Measurements from ENCODE around the gene CAMK2G.

The CAMK2G gene

DNA sequence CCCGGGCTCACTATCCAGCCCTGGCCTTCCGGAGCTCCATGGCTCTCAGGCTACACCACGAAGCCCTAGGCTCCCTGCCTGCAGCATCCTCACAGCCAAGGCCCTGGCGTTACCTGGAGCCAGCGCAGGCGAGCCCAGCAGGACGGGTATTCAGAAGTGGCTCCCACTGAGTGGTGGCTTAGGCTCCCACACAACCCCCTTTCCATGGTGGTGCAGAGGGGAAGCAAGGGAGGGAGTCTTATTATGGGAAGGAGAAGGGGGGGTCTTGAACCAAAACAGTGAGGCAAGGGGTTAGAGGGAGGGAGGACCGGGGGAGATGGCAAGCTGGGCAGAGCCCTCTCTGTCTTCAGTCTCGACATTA is 33.3 kb downstream of the CAMK2G start:
- ATAC-seq = no peak
- TF ChIP-seq PPARA (CRISPR knock-in tag; IDR thresholded peaks at IDR 0.05; ENCODE audit: borderline replicate concordance) (no peak), ZNF70 (CRISPR knock-in tag; IDR thresholded peaks at IDR 0.05) (no peak), RARB (CRISPR knock-in tag; IDR thresholded peaks at IDR 0.05) (no peak), ZFP30 (CRISPR knock-in tag; IDR thresholded peaks at IDR 0.05) (no peak), ZFP3 (CRISPR knock-in tag; IDR thresholded peaks at IDR 0.05) (no peak), CSDC2 (CRISPR knock-in tag; IDR thresholded peaks at IDR 0.05) (no peak), ARNTL (CRISPR knock-in tag; IDR thresholded peaks at IDR 0.05; ENCODE audit: borderline replicate concordance, low read depth) (no peak)
- TF ChIP-seq, protein P1, sequence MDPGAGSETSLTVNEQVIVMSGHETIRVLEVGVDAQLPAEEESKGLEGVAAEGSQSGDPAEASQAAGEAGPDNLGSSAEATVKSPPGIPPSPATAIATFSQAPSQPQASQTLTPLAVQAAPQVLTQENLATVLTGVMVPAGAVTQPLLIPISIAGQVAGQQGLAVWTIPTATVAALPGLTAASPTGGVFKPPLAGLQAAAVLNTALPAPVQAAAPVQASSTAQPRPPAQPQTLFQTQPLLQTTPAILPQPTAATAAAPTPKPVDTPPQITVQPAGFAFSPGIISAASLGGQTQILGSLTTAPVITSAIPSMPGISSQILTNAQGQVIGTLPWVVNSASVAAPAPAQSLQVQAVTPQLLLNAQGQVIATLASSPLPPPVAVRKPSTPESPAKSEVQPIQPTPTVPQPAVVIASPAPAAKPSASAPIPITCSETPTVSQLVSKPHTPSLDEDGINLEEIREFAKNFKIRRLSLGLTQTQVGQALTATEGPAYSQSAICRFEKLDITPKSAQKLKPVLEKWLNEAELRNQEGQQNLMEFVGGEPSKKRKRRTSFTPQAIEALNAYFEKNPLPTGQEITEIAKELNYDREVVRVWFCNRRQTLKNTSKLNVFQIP (CRISPR knock-in tag; IDR thresholded peaks at IDR 0.05; ENCODE audit: borderline replicate concordance, low read depth) = no peak
- TF ChIP-seq, protein P2, sequence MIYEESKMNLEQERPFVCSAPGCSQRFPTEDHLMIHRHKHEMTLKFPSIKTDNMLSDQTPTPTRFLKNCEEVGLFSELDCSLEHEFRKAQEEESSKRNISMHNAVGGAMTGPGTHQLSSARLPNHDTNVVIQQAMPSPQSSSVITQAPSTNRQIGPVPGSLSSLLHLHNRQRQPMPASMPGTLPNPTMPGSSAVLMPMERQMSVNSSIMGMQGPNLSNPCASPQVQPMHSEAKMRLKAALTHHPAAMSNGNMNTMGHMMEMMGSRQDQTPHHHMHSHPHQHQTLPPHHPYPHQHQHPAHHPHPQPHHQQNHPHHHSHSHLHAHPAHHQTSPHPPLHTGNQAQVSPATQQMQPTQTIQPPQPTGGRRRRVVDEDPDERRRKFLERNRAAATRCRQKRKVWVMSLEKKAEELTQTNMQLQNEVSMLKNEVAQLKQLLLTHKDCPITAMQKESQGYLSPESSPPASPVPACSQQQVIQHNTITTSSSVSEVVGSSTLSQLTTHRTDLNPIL (CRISPR knock-in tag; IDR thresholded peaks at IDR 0.05; ENCODE audit: low read depth) = no peak

DNA sequence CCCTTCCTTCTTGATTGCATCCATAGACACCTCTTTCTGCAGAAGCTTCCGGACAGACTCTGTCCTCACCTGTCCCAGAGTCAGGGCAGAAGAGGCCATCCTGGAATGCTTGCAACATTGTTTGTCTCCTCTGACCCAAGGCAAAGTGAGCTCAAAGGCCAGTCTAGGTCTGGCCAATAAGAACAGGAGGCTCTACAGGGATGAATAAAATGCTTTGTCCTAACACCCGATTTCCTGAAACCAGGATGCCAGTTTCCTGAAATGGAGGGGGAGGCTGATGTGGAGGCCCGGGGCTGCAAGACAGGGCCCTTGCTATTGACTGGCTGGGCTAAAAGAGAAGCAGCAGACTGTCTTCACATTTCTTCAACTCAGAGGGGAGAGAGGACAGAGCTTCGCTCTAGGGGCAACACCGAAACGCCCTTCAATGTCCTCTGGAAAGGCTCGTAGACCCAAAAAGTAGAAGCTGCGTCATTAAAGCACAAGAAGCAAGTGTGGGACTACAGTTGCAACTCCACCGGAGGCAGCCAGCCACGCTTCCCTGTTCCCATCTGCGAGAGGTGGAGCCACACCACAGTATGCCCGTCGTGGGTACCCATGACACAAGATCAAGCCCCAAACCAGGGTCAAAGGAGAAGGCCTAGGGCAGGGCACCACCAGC is 33.8 kb downstream of the CAMK2G start:
- TF ChIP-seq ARNTL (CRISPR knock-in tag; IDR thresholded peaks at IDR 0.05; ENCODE audit: borderline replicate concordance, low read depth) (no peak), TOX (CRISPR knock-in tag; IDR thresholded peaks at IDR 0.05; ENCODE audit: borderline replicate concordance) (no peak), CSDC2 (CRISPR knock-in tag; IDR thresholded peaks at IDR 0.05) (no peak), ZC3H10 (CRISPR knock-in tag; IDR thresholded peaks at IDR 0.05) (no peak), PPARA (CRISPR knock-in tag; IDR thresholded peaks at IDR 0.05; ENCODE audit: borderline replicate concordance) (no peak), ESRRG (CRISPR knock-in tag; IDR thresholded peaks at IDR 0.05) (no peak), TCF4 (CRISPR knock-in tag; IDR thresholded peaks at IDR 0.05; ENCODE audit: borderline replicate concordance) (no peak), RARB (CRISPR knock-in tag; IDR thresholded peaks at IDR 0.05) (no peak), BACH2 (CRISPR knock-in tag; IDR thresholded peaks at IDR 0.05; ENCODE audit: borderline replicate concordance) (no peak), ZFP30 (CRISPR knock-in tag; IDR thresholded peaks at IDR 0.05) (no peak), ZNF8 (CRISPR knock-in tag; IDR thresholded peaks at IDR 0.05) (no peak), SNAI2 (CRISPR knock-in tag; IDR thresholded peaks at IDR 0.05) (no peak), ZNF565 (CRISPR knock-in tag; conservative IDR thresholded peaks at IDR 0.05; ENCODE audit: low read depth) (no peak), OSR1 (CRISPR knock-in tag; IDR thresholded peaks at IDR 0.05) (no peak), GLIS3 (CRISPR knock-in tag; IDR thresholded peaks at IDR 0.05) (no peak), ZFP3 (CRISPR knock-in tag; IDR thresholded peaks at IDR 0.05) (no peak)
- TF ChIP-seq, protein P3, sequence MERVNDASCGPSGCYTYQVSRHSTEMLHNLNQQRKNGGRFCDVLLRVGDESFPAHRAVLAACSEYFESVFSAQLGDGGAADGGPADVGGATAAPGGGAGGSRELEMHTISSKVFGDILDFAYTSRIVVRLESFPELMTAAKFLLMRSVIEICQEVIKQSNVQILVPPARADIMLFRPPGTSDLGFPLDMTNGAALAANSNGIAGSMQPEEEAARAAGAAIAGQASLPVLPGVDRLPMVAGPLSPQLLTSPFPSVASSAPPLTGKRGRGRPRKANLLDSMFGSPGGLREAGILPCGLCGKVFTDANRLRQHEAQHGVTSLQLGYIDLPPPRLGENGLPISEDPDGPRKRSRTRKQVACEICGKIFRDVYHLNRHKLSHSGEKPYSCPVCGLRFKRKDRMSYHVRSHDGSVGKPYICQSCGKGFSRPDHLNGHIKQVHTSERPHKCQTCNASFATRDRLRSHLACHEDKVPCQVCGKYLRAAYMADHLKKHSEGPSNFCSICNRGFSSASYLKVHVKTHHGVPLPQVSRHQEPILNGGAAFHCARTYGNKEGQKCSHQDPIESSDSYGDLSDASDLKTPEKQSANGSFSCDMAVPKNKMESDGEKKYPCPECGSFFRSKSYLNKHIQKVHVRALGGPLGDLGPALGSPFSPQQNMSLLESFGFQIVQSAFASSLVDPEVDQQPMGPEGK (CRISPR knock-in tag; IDR thresholded peaks at IDR 0.05; ENCODE audit: borderline replicate concordance) = no peak
- TF ChIP-seq, protein P4, sequence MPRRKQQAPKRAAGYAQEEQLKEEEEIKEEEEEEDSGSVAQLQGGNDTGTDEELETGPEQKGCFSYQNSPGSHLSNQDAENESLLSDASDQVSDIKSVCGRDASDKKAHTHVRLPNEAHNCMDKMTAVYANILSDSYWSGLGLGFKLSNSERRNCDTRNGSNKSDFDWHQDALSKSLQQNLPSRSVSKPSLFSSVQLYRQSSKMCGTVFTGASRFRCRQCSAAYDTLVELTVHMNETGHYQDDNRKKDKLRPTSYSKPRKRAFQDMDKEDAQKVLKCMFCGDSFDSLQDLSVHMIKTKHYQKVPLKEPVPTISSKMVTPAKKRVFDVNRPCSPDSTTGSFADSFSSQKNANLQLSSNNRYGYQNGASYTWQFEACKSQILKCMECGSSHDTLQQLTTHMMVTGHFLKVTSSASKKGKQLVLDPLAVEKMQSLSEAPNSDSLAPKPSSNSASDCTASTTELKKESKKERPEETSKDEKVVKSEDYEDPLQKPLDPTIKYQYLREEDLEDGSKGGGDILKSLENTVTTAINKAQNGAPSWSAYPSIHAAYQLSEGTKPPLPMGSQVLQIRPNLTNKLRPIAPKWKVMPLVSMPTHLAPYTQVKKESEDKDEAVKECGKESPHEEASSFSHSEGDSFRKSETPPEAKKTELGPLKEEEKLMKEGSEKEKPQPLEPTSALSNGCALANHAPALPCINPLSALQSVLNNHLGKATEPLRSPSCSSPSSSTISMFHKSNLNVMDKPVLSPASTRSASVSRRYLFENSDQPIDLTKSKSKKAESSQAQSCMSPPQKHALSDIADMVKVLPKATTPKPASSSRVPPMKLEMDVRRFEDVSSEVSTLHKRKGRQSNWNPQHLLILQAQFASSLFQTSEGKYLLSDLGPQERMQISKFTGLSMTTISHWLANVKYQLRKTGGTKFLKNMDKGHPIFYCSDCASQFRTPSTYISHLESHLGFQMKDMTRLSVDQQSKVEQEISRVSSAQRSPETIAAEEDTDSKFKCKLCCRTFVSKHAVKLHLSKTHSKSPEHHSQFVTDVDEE (CRISPR knock-in tag; IDR thresholded peaks at IDR 0.05) = no peak
- TF ChIP-seq, protein P2 (CRISPR knock-in tag; IDR thresholded peaks at IDR 0.05; ENCODE audit: low read depth) = no peak
- ATAC-seq = no peak

DNA sequence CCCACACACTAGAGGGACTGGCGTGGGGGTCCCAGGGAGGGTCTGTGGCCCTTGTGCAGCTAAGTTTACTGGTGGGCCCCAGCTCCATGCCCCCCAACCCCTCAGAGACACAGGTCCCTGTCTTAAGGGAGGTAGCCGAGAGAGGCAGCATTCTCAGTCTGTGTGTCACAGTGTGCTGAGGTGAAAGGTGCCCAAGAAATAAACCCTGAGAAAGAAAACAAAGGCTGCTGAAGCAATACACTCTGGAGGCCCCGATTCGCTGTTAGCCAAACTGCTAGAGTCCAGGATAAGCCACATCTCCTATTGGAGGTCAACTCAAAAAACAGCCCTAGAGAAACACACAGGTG is 34.3 kb downstream of the CAMK2G start:
- TF ChIP-seq TOX (CRISPR knock-in tag; IDR thresholded peaks at IDR 0.05; ENCODE audit: borderline replicate concordance) = no peak
- TF ChIP-seq ISL1 (CRISPR knock-in tag; IDR thresholded peaks at IDR 0.05) = no peak
- TF ChIP-seq ZFP3 (CRISPR knock-in tag; IDR thresholded peaks at IDR 0.05) = no peak
- no peak for TF ChIP-seq ZNF70 (CRISPR knock-in tag; IDR thresholded peaks at IDR 0.05)
- no peak for TF ChIP-seq CSDC2 (CRISPR knock-in tag; IDR thresholded peaks at IDR 0.05)
- no peak for TF ChIP-seq ZNF565 (CRISPR knock-in tag; conservative IDR thresholded peaks at IDR 0.05; ENCODE audit: low read depth)
- TF ChIP-seq GLIS3 (CRISPR knock-in tag; IDR thresholded peaks at IDR 0.05) = no peak
- TF ChIP-seq ARNTL (CRISPR knock-in tag; IDR thresholded peaks at IDR 0.05; ENCODE audit: borderline replicate concordance, low read depth) = no peak
- TF ChIP-seq ESRRG (CRISPR knock-in tag; IDR thresholded peaks at IDR 0.05) = no peak
- TF ChIP-seq BACH2 (CRISPR knock-in tag; IDR thresholded peaks at IDR 0.05; ENCODE audit: borderline replicate concordance) = no peak
- TF ChIP-seq, protein P1 (CRISPR knock-in tag; IDR thresholded peaks at IDR 0.05; ENCODE audit: borderline replicate concordance, low read depth) = no peak
- no peak for TF ChIP-seq SNAI2 (CRISPR knock-in tag; IDR thresholded peaks at IDR 0.05)
- no peak for TF ChIP-seq PPARA (CRISPR knock-in tag; IDR thresholded peaks at IDR 0.05; ENCODE audit: borderline replicate concordance)
- ATAC-seq = no peak
